Measurements from ENCODE around the gene KRT222.

Gene KRT222

DNA sequence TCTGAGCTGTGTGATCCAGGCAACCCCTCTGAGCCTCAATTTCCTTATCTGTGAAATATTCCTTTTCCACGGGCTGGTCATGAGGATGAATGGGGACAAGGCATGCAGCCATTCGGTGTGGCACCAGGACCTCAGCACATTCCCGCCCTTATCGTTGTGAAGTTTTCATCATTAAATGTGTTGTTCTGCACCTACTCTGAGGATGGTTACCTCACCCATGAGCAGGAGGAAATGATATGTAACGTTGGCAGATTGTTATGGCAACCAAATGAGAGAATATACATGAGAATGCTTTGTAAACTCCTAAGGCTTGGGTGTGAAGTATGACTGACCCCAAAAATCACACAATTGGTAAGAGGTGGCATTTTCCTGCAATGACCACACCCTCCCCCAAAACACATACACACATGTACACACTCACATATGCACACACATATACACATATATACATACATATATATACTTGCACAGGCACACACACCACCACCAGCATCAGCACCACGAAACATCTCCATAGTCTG lies 56.9 kb downstream of the KRT222 start:
- Histone ChIP-seq H3K9ac (no peak overlapping the region), H4K20me1 (no peaks in the 10 kb centered on the region), H3K9me3 (no peaks in the 10 kb centered on the region), H3K4me3 (no peak overlapping the region), H3K27ac (no peak overlapping the region), H3K4me1 (peaks cover 3% of the 10 kb centered on the region), H3K27me3 (no peaks in the 10 kb centered on the region), H3K36me3 (no peaks in the 10 kb centered on the region), H3K4me2 (no peak overlapping the region)
- no peak for TF ChIP-seq Cebpa-rat (IDR thresholded peaks at IDR 0.05)

DNA sequence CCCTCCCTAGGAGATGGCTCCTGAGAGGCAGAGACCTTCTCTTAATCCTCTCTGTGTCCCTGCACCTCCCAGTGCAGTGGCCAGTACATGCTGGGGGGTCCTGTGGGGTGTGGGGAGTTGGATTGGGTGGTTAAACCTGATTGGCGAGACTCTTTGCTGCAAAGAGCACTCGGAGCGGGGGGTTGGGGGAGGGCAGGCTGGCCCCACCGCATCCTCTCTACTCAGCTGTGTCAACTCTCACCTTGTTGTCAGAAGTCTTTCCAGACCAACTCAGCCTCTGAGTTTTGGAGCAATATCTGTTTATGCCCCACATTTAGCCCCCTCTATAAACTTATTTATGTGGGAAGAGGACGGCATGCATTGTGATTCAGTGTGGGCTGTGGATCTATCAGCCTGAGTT lies 57.3 kb downstream of the KRT222 start:
- no peaks in the 10 kb centered on the region for H4K20me1 ChIP-seq
- no peak for TF ChIP-seq Cebpa-rat (IDR thresholded peaks at IDR 0.05)

GRCh38 chr17:40606548-40607353 lies 58.2 kb downstream of the KRT222 start:
- H3K9ac ChIP-seq, result no peak overlapping the region
- H3K36me3 ChIP-seq, result no peaks in the 10 kb centered on the region
- H3K4me3 ChIP-seq, result no peak overlapping the region
- H3K4me1 ChIP-seq, result peaks cover 14% of the 10 kb centered on the region
- no peaks in the 10 kb centered on the region for H3K27me3 ChIP-seq
- H3K4me2 ChIP-seq, result no peak overlapping the region
- H4K20me1 ChIP-seq, result no peaks in the 10 kb centered on the region
- H3K27ac ChIP-seq, result no peak overlapping the region
- no peak for TF ChIP-seq Cebpa-rat (IDR thresholded peaks at IDR 0.05)
- H3K9me3 ChIP-seq, result no peaks in the 10 kb centered on the region

More for the DNA sequence above, 57.3 kb downstream of the KRT222 start:
- Histone ChIP-seq H3K27me3 (no peaks in the 10 kb centered on the region), H3K4me1 (peaks cover 8% of the 10 kb centered on the region), H3K9ac (no peak overlapping the region), H3K9me3 (no peaks in the 10 kb centered on the region), H3K4me2 (no peak overlapping the region), H3K4me3 (no peak overlapping the region), H3K27ac (no peak overlapping the region), H3K36me3 (no peaks in the 10 kb centered on the region)

- Histone ChIP-seq H3K27ac (no peak overlapping the region), H3K27me3 (no peaks in the 10 kb centered on the region)
These were observed 59.7 kb downstream of the KRT222 start for GRCh38 chr17:40605306-40605705.

More at GRCh38 chr17:40605306-40605705, 59.7 kb downstream of the KRT222 start:
- Histone ChIP-seq H3K9me3 (no peaks in the 10 kb centered on the region), H3K36me3 (no peaks in the 10 kb centered on the region), H3K4me3 (no peak overlapping the region), H3K9ac (no peak overlapping the region), H3K4me1 (peaks cover 14% of the 10 kb centered on the region), H4K20me1 (no peaks in the 10 kb centered on the region), H3K4me2 (no peak overlapping the region)
- no peak for TF ChIP-seq Cebpa-rat (IDR thresholded peaks at IDR 0.05)
